Endodermal cell (in vitro differentiated cells): ENCODE results near the gene SPAG9. TPM values are rescaled to one million over a fixed set of nuclear protein-coding genes. Genes with fewer than 3 reads are reported as not detected.
A peak's percentile ranks its signal among the peaks of the same experiment; 100 is the strongest.

ENCODE experiments used
- DNase-seq: peaks from one replicate; pipeline ENCODE4 v3.0.0-alpha.2; 2017
- H3K27ac ChIP-seq: 2 replicates; pipeline ENCODE4 v1.5.1; 2013; ENCODE audit warnings: mild to moderate bottlenecking, low read depth, low read length, moderate library complexity
- H3K27me3 ChIP-seq: 2 replicates; pipeline ENCODE4 v1.6.1; 2013; ENCODE audit warnings: mild to moderate bottlenecking, low read length, moderate library complexity; ENCODE audit not compliant: insufficient read depth, control insufficient read depth, poor library complexity, severe bottlenecking
- H3K36me3 ChIP-seq: 2 replicates; pipeline ENCODE4 v1.7.0; 2013; ENCODE audit warnings: mild to moderate bottlenecking, low read length, moderate library complexity; ENCODE audit not compliant: control insufficient read depth, insufficient read depth
- H3K4me1 ChIP-seq: one replicate; pipeline ENCODE4 v1.7.0; 2013; ENCODE audit warnings: low read length; ENCODE audit not compliant: control insufficient read depth, insufficient read depth
- H3K4me3 ChIP-seq: 2 replicates; pipeline ENCODE4 v1.5.1; 2013; ENCODE audit warnings: mild to moderate bottlenecking, low read length, moderate library complexity
- H3K9ac ChIP-seq: 2 replicates; pipeline ENCODE4 v1.6.1; 2013; ENCODE audit warnings: mild to moderate bottlenecking, low read length, moderate library complexity; ENCODE audit not compliant: poor library complexity, severe bottlenecking; ENCODE audit errors: extremely low read depth
- H3K9me3 ChIP-seq: 2 replicates; pipeline ENCODE4 v1.6.1; 2013; ENCODE audit warnings: mild to moderate bottlenecking, low read length, moderate library complexity; ENCODE audit not compliant: control insufficient read depth
- H3K27ac Mint-ChIP-seq: 2 replicates; pipeline ENCODE4 v1.8.0; 2020; ENCODE audit warnings: mixed read lengths
- H3K27me3 Mint-ChIP-seq: 2 replicates; pipeline ENCODE4 v1.8.0; 2021; ENCODE audit warnings: mild to moderate bottlenecking, mixed read lengths; ENCODE audit not compliant: insufficient read depth
- H3K36me3 Mint-ChIP-seq: 2 replicates; pipeline ENCODE4 v1.8.0; 2020; ENCODE audit warnings: low read depth, mixed read lengths
- H3K4me1 Mint-ChIP-seq: 2 replicates; pipeline ENCODE4 v1.8.0; 2020; ENCODE audit warnings: mixed read lengths
- H3K4me3 Mint-ChIP-seq: 2 replicates; pipeline ENCODE4 v1.8.0; 2020; ENCODE audit warnings: mild to moderate bottlenecking, moderate library complexity, mixed read lengths
- H3K9me3 Mint-ChIP-seq: 2 replicates; pipeline ENCODE4 v1.8.0; 2020; ENCODE audit warnings: mild to moderate bottlenecking, mixed read lengths
- CTCF ChIP-seq: fragments of 200-600 bp; sonication (generic); conservative IDR thresholded peaks from 2 replicates; pipeline ENCODE4 v1.5.0; 2021; ENCODE audit warnings: antibody characterized with exemption, mild to moderate bottlenecking
- WGBS, 2 experiments: methylation state at CpG; one replicate each; pipeline versions ENCODE4 v1.1.5 to v1.1.7; 2013; ENCODE audit warnings: missing lambda C conversion rate in 2 of 2, mixed read lengths in 1 of 2; ENCODE audit not compliant: insufficient coverage in 1 of 2, insufficient read length in 1 of 2; 5-methylcytosine and 5-hydroxymethylcytosine counted together
- total RNA-seq, 2 donors: library from RNA; stranded (reverse); fragmentation: NEBNext Ultra II Directional in 1 of 2; extraction: Animal tissue kit (Norgen Biotek cat#: 25700) in 1 of 2; gene quantifications; 2 replicates in 1 of 2; 3 replicates in 1 of 2; pipeline ENCODE4 v1.2.1, GENCODE V29; 2021

The SPAG9 gene
- total RNA-seq, 2 donors from 2014 or later, result 64.8 to 77.7 TPM

DNA sequence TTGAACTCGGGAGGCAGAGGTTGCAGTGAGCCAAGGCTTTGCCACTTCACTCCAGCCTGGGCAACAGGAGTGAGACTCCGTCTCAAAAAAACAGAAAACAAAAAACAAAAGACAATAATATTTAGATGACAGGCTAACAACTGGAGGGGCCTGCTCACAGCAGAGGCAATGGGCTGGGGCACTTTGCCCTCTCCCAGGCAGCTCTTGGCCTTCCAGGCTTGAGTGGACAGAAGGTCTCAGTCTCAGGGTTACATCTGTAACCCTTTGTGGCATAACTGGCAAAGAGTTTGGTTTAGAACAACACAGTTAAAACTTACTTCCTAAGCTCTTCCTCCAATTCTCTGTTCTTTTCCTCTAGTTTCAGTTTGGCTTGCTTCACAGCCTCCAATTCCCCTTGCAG lies 114.9 kb downstream of the SPAG9 start:
- H3K27ac ChIP-seq, result no peak overlapping the region
- H3K27me3 Mint-ChIP-seq, result no peaks in the 10 kb centered on the region
- WGBS, 2 experiments, result 92 to 93% methylated on average over 2 of the region's 2 CpGs

DNA sequence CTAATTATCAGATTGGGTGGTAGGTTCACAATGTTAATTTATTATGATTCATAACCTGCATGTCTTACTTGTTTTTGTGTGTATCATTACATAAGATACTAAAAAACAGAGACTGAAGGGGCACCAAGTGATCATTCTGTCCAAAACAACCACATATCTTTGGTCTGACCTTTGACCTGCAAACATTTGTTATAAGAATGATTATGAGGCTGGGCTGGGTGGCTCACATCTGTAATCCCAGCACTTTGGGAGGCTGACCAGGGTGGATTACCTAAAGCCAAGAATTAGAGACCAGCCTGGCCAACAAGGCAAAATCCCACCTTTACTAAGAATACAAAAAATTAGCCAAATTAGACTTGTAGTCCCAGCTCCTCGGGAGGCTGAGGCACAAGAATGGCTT lies 116.4 kb downstream of the SPAG9 start:
- H3K36me3 ChIP-seq, result peaks cover 80% of the 10 kb centered on the region
- no peaks in the 10 kb centered on the region for H3K4me1 ChIP-seq
- TF ChIP-seq CTCF, result no peak
- WGBS, 2 experiments, result 95% methylated on average over 1 of the region's 1 CpG; no CpG with 5 or more reads in 1 of the 2 experiments
- Mint-ChIP-seq H3K4me1 (no peaks in the 10 kb centered on the region), H3K4me3 (no peak overlapping the region), H3K27me3 (no peaks in the 10 kb centered on the region), H3K27ac (no peak overlapping the region), H3K9me3 (no peaks in the 10 kb centered on the region), H3K36me3 (peaks cover 28% of the 10 kb centered on the region)
- H3K27me3 ChIP-seq, result no peaks in the 10 kb centered on the region
- H3K4me3 ChIP-seq, result no peak overlapping the region
- H3K9ac ChIP-seq, result no peak overlapping the region
- no peaks in the 10 kb centered on the region for H3K9me3 ChIP-seq
- H3K27ac ChIP-seq, result no peak overlapping the region
- no peak for DNase-seq

More for the DNA sequence above, 114.9 kb downstream of the SPAG9 start:
- H3K27ac Mint-ChIP-seq, result no peak overlapping the region
- peaks cover 68% of the 10 kb centered on the region for H3K36me3 ChIP-seq
- peaks cover 2% of the 10 kb centered on the region for H3K4me1 Mint-ChIP-seq
- H3K4me1 ChIP-seq, result no peaks in the 10 kb centered on the region
- no peak overlapping the region for H3K9ac ChIP-seq
- H3K36me3 Mint-ChIP-seq, result peaks cover 22% of the 10 kb centered on the region
- no peaks in the 10 kb centered on the region for H3K27me3 ChIP-seq
- no peak for DNase-seq
- no peaks in the 10 kb centered on the region for H3K9me3 ChIP-seq
- H3K4me3 Mint-ChIP-seq, result no peak overlapping the region
- H3K4me3 ChIP-seq, result no peak overlapping the region
- TF ChIP-seq CTCF, result no peak
- H3K9me3 Mint-ChIP-seq, result no peaks in the 10 kb centered on the region

DNA sequence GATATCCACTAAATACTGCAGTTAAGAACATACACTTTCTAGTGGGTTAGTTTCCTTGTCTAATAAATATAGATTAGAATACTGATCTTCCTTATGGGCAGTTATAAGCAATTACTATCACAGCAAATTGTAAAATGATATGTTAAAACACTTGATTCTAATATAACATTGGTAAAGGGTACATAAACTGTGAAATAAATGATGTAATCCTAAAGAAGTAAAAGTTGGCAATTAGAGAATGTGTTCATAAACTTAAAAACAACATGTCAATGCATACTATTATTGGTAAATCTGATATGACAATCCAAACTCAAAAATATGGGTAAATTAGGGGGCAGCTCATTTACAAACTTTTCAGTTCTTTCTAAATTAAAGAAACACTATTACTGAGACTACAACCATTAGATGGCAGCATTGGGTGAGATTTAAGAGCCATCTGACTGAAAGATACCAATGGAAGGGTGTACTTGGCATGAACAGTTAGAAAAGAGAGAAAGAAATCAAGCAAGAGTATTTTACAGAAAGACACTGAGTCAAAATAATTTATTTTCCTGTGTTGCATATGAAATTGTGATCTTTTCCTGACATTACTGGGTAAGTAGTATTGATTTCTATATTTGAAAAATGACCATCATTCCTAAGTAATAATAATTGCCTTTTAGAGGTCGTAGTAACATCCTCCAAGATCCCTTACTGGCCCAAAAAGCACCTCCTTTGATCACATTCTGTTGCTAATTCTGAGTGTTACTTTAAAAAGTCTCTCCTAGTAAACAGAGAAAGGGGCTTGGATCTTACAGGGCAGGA lies 119.6 kb downstream of the SPAG9 start:
- Mint-ChIP-seq H3K36me3 (peaks cover 40% of the 10 kb centered on the region), H3K4me3 (no peak overlapping the region), H3K9me3 (no peaks in the 10 kb centered on the region), H3K4me1 (peaks cover 9% of the 10 kb centered on the region), H3K27ac (no peak overlapping the region), H3K27me3 (no peaks in the 10 kb centered on the region)
- no peaks in the 10 kb centered on the region for H3K9me3 ChIP-seq
- peak; percentile 81 for TF ChIP-seq CTCF
- 100% methylated on average over 1 of the region's 1 CpG; no CpG with 5 or more reads in 1 of the 2 experiments for WGBS, 2 experiments
- no peak overlapping the region for H3K9ac ChIP-seq
- DNase-seq, result no peak
- H3K27me3 ChIP-seq, result no peaks in the 10 kb centered on the region
- H3K4me1 ChIP-seq, result no peaks in the 10 kb centered on the region
- no peak overlapping the region for H3K4me3 ChIP-seq
- H3K27ac ChIP-seq, result no peak overlapping the region
- H3K36me3 ChIP-seq, result peaks cover 79% of the 10 kb centered on the region
